Parathyroid adenoma (tissue), 2 donors: ENCODE results near the gene CMTM8.

ENCODE experiments used
- H2AFZ ChIP-seq: fragments of 300-600 bp; sonication (generic); one replicate; pipeline ENCODE4 v1.7.0; 2017; ENCODE audit warnings: antibody characterized with exemption, mild to moderate bottlenecking
- H3K27ac ChIP-seq: fragments of 300-600 bp; sonication (generic); one replicate; pipeline ENCODE4 v1.7.0; 2017
- H3K27me3 ChIP-seq: fragments of 300-600 bp; sonication (generic); one replicate; pipeline ENCODE4 v1.7.0; 2017; ENCODE audit warnings: low read length; ENCODE audit not compliant: control insufficient read depth, insufficient read depth
- H3K36me3 ChIP-seq: fragments of 300-600 bp; sonication (generic); one replicate; pipeline ENCODE4 v1.7.0; 2017; ENCODE audit warnings: low read length; ENCODE audit not compliant: control insufficient read depth, insufficient read depth
- H3K4me1 ChIP-seq: fragments of 300-600 bp; sonication (generic); one replicate; pipeline ENCODE4 v1.7.0; 2017; ENCODE audit warnings: control low read depth
- H3K4me2 ChIP-seq: fragments of 300-600 bp; sonication (generic); one replicate; pipeline ENCODE4 v1.7.0; 2017; ENCODE audit warnings: low read length
- H3K4me3 ChIP-seq: fragments of 300-600 bp; sonication (generic); one replicate; pipeline ENCODE4 v1.7.0; 2017; ENCODE audit warnings: low read depth, low read length
- H3K79me2 ChIP-seq: fragments of 300-600 bp; sonication (generic); one replicate; pipeline ENCODE4 v1.7.0; 2017; ENCODE audit warnings: control low read depth
- H3K9ac ChIP-seq: fragments of 300-600 bp; sonication (generic); one replicate; pipeline ENCODE4 v1.7.0; 2017; ENCODE audit warnings: mild to moderate bottlenecking
- H3K9me3 ChIP-seq: fragments of 300-600 bp; sonication (generic); one replicate; pipeline ENCODE4 v1.7.0; 2017; ENCODE audit warnings: low read length; ENCODE audit not compliant: control insufficient read depth
- CTCF ChIP-seq: fragments of 300-600 bp; sonication (generic); IDR thresholded peaks from one replicate; pipeline ENCODE4 v1.7.0; 2017; ENCODE audit warnings: antibody characterized with exemption, mild to moderate bottlenecking
- donor health status: primary hyperparathyroidism.

CMTM8 gene

GRCh38 chr3:32258869-32259268 is 20.4 kb downstream of the CMTM8 start:
- Histone ChIP-seq H3K4me1 (no peaks in the 10 kb centered on the region), H3K4me3 (no peak overlapping the region)

GRCh38 chr3:32261545-32261944 is 23.1 kb downstream of the CMTM8 start:
- Histone ChIP-seq H3K4me2 (no peak overlapping the region), H3K79me2 (peaks cover 46% of the 10 kb centered on the region), H3K9ac (no peak overlapping the region), H3K4me1 (no peaks in the 10 kb centered on the region), H3K27me3 (no peaks in the 10 kb centered on the region), H3K4me3 (no peak overlapping the region), H3K9me3 (no peaks in the 10 kb centered on the region), H3K36me3 (no peaks in the 10 kb centered on the region), H2AFZ (no peak overlapping the region), H3K27ac (no peak overlapping the region)
- no peak for TF ChIP-seq CTCF

More at GRCh38 chr3:32258869-32259268, 20.4 kb downstream of the CMTM8 start:
- Histone ChIP-seq H3K4me2 (no peak overlapping the region), H3K79me2 (peaks cover 70% of the 10 kb centered on the region), H3K9ac (no peak overlapping the region), H3K36me3 (no peaks in the 10 kb centered on the region), H2AFZ (no peak overlapping the region), H3K9me3 (no peaks in the 10 kb centered on the region), H3K27me3 (no peaks in the 10 kb centered on the region), H3K27ac (no peak overlapping the region)
- no peak for TF ChIP-seq CTCF

- Histone ChIP-seq H3K79me2 (peaks cover 40% of the 10 kb centered on the region), H3K4me3 (no peak overlapping the region), H3K4me1 (no peaks in the 10 kb centered on the region), H2AFZ (no peak overlapping the region), H3K9me3 (no peaks in the 10 kb centered on the region), H3K9ac (no peak overlapping the region), H3K36me3 (no peaks in the 10 kb centered on the region), H3K27me3 (no peaks in the 10 kb centered on the region), H3K4me2 (no peak overlapping the region), H3K27ac (no peak overlapping the region)
- no peak for TF ChIP-seq CTCF
These were observed 23.7 kb downstream of the CMTM8 start for GRCh38 chr3:32262201-32262600.

- Histone ChIP-seq H3K36me3 (no peaks in the 10 kb centered on the region), H3K4me3 (no peak overlapping the region), H3K27ac (no peak overlapping the region), H3K9ac (no peak overlapping the region), H3K27me3 (no peaks in the 10 kb centered on the region), H3K4me2 (no peak overlapping the region), H3K4me1 (peaks cover 20% of the 10 kb centered on the region), H3K79me2 (peaks cover 11% of the 10 kb centered on the region), H3K9me3 (no peaks in the 10 kb centered on the region), H2AFZ (no peak overlapping the region)
- no peak for TF ChIP-seq CTCF
These were observed 35.8 kb downstream of the CMTM8 start for GRCh38 chr3:32274306-32274705.

- no peak for TF ChIP-seq CTCF
- Histone ChIP-seq H2AFZ (no peak overlapping the region), H3K36me3 (no peaks in the 10 kb centered on the region), H3K4me1 (peaks cover 20% of the 10 kb centered on the region), H3K27ac (peak overlapping the region; percentile 45), H3K9me3 (no peaks in the 10 kb centered on the region), H3K9ac (no peak overlapping the region), H3K4me3 (no peak overlapping the region), H3K4me2 (no peak overlapping the region), H3K27me3 (no peaks in the 10 kb centered on the region), H3K79me2 (peaks cover 11% of the 10 kb centered on the region)
These were observed 37.0 kb downstream of the CMTM8 start for GRCh38 chr3:32275506-32275905.
